GM10847 (cell line): ENCODE results near the gene HMGA1.

ENCODE experiments used
- POLR2A ChIP-seq: IDR thresholded peaks from 2 replicates; pipeline ENCODE4 v1.6.1; 2011; ENCODE audit not compliant: insufficient read length; ENCODE audit errors: extremely low read depth

Gene HMGA1

DNA sequence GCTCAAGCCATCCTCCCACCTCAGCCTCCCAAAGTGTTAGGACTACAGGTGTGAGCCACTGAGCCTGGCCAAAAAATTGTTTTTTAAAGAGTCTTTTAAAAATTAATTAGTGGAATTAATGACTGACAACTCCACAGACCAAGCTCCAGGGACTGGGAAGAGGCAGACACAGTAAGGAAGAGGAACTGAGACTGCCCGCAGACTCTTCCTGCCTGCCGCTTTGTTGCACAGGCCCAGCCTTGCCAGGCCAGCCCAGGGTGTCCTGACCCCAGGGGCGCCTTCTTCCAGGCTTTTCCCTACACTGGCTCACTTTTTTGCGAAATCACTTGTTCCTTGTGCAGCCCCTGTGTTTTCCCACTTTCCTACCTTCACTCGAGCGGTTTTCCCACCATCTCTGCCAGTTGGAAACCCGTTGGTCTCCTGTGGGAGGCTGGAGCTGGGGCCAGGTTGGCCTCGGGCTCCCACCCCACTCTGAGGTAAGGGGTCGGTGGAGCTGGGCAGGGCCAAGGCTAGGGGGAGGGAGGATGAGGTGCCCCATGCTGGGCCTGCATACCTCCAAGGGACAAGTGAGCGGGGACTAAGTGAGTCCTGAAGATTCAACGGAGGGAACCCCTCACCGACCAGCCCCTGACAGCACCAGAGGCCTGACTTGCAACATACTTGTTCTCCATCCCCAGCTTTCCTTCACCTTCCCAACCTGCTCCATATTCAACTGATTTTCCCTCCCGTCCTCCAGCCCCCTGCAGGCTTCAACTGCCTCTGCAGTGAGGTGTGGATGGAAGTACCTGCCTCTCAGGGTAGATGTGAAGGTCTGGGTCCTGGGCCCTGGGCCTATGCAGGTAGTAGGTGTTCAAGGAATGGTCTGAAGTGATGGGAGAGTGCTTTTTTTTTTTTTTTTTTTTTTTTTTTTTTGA is 35.6 kb downstream of the HMGA1 start:
- no peak for TF ChIP-seq POLR2A

DNA sequence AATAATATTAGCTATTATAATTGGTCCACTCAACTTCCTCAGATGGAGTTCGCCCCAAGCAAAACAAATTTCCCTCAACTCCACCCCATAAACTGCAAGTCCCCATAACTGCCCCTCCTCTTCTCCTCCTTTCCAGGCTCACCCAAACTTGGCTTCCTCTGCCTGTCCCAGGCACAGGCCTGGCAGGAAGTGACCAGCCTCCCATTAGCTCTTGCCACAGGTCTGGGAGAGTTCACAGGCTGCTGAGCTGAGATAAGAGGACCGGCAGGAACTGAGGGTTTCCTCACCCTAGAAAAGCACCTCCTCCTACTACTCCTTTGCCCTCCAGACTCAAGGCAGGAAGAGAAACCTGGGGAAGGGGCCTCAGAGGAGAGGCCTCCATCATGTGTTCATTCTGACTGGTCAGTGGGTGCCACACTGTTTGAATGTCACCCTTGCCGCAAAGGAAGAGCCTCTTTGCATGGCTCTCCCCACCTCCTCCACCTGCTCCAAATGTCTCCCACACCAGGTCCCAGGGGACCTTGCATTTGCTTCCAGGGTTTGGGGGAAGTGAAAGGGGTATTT is 36.7 kb downstream of the HMGA1 start:
- TF ChIP-seq POLR2A, result no peak

DNA sequence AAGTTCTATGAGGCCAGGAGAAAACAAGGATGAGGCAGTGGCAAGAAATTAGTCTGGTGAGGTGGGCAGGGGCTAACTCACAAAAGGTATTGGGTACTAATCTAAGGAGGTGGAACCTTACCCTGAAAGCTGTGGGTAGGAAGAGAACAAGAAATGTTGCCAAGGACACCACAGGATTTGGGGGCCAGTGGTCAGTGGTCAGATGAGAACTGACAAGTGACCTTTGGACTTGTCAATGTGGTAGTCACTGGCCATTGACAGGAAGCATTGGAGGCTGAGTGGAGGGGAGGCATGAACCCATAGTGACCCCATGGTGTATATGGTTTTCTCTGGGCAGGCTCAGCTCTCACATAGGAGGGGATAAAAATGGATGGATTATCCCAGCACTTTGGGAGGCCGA is 37.5 kb downstream of the HMGA1 start:
- no peak for TF ChIP-seq POLR2A

DNA sequence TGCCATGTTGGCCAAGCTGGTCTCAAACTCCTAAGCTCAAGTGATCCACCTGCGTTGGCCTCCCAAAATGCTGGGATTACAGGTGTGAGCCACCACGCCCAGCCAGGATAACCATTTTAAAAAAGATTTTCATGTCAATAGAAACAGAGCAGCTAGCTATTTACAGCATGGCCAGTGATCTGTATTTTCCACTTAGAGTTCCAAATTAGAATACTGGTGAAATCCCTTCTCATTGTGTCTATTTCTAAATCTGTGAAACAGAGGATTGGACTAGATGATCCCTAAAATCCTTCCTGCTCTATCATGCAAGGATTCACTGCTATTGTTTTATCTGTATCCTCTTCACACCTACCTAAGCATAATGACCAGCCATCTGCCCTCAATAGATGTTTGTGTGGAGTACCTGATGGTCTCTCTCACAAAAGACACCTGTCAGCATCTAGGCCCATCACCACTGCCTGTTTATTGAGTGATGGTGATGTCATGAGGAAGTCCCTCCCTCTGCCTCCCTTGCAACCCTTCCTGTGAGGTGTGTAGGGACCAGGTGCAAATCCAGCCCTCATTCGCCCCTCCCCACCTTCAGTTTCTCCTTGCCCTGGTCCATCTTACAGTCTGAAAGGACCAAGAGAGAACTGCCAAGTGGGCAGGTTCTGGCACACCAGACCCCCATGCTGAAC is 38.6 kb downstream of the HMGA1 start:
- TF ChIP-seq POLR2A, result no peak

DNA sequence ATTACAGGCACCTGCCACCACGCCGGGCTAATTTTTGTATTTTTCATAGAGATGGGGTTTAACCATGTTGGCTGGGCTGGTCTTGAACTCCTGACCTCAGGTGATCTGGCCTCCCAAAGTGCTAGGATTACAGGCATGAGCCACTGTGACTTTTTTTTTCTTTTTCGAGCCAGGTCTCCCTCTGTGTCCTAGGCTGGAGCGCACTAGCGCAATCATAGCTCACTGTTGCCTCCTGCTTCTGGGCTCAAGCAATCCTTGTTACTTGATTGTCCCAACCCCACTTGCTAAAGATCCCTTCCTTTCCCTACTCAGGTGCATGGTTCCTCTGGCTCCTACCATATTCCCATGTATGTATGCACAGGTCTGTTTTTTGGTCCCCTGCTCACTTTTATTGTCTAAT is 39.5 kb downstream of the HMGA1 start:
- no peak for TF ChIP-seq POLR2A

DNA sequence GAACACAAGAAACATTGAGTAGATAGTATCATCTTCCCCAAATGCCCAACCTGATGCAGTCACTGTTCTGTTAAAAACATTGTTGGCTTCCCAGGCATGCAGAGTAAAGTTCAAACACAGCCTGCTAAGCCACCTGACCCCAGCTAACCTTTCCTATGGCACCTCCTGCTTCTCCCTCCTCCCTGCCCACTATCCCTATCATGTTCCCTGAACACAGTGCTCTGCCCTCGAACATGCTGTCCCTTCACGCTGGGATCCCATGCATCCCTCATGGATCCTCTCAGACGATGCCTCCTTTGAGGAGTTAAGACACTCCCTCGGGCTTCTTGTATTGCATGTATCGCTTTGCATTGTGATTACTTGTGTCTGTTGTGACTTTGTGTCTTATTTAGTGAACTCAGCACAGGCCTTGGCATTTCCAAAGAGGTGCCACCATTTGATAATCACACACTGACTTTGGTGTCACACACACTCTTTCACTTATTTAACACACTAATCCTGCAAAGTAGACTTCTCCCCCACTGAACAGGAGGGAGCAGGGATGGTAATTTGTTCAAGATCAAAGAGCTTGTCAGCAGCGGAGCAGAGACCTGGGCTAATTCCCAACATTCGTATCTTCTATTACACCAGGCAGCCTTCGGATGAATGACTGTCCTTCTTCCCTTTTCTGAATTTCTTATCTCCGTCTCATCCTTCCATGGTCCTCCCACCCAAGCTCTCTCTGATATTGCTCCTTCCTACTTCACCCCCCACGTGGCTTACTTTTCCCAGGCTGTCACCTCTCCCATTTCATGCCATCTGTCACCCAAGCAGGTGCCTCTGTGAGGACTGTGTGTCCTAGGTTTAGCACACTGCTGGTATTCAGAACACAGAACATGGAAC is 40.4 kb downstream of the HMGA1 start:
- no peak for TF ChIP-seq POLR2A

DNA sequence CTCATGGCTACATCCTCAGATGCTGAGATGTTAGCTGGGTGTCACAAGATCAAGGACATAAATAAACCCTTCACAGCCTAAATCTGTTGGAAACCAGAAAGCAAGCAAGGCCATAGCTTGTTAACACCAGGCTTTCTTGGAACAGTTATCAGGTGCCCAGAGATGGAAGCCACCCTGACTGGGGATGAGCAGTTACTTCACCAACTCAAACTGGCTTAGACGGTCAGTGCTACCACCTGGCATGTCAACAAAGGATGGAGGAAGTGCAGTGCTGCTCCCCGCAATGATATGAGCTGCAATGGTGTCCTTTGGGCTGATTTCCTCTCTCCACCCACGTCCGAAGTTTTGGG is 41.1 kb downstream of the HMGA1 start:
- TF ChIP-seq POLR2A, result no peak

DNA sequence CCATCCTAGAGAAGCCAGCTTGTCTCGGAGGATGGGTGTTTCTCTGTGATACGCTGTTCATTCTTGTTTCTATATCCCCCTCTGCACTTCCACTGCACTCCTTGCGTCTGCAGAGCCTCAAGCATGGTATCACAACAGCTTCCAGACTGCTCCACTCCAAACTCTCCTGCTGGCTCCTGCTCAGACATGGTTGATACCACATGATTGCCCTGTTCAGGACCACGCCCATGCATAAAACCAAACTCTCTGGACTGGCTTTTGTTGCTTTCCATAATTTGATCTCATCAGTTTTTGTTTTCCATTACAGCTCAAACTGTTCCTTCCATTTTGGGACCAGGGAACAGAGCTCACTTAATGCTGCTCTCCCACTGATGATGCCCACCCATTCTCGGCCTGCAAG is 42.2 kb downstream of the HMGA1 start:
- no peak for TF ChIP-seq POLR2A

DNA sequence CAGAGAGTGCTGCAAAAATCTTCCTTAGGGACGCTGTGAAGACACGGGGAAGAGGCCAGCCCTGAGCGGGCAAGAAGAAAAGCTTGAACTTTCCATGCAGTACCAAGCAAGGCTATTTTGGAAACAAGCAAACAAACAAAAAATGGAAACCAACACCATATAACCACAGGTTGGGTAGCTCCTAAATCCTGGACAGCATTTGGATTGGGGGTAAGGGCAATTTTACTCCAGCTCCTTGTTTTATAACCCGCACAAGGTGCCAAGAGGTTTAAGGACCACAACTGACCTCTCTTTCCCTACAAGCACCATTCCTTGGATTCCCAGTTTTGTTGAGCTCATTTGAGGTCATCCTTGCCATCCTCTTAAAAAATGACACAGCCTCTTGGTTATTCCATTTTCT is 43.5 kb downstream of the HMGA1 start:
- TF ChIP-seq POLR2A, result no peak

DNA sequence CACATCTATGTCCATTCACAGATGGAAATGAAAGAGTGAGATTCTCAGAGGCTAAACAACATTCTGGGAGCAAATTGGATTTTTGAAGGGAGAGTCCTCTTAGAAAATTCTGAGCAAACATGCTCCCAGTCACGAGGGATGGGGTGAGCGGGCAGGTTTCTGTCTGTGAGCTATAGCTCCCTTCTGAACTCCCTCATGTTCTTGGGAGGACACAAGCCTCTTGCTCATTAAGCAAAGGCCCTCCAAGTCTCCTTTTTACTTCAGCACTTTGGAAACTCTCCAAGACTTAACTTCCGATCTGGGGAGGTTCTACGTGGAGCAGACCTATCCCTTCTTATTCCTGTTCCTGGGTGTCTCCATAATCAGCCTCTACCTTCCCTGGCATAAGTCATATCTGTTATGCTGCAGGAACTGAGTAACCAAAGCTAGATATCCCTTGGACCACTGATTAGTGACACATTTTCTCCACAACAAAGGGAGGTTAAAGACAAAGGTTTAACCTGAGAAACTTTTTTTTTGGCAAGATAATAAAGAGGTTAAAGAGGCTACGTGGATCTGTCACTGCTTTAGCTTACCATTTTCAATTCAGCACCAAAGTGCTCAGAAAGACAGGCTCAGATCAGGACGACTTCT is 45.1 kb downstream of the HMGA1 start:
- no peak for TF ChIP-seq POLR2A

DNA sequence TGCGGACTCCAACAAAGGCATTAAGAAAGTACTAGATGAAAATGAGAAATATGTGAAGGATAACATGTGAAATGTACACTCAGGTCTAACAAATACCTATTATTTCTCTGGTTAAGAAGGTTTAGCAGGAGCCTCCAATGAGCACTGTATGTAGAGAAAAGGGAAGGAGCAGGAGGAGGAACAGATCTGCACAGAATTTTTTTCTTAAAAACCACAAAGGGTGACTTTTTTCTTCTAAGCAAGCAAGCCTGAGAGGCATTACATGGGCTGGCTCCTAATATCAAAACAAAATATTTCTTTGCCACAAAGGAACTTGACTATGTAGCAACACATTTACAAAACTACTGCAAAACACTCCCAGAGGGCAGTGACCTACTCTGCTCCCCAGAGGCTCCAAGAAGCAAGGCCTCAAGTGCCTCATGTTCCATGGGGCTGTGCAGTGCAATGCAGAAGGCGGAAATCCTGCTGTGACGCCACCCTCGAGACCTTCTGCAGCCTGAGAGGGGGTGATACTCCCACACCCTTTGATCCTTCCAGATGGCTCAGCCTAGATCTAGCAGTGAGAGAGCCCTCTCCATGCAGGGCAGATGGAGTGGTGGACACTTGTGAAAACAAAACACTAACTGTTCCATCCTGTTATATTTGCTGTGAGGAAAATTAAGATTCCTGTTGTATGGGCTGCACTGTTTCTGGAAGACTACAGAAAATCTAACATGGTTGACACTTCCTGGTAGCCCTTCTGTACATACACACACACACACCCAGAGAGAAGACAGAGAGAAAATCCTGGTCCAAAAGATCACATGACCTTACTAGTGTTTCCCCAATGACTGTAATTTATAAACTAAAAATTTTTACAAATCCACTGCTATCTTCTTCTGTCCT is 48.1 kb downstream of the HMGA1 start:
- TF ChIP-seq POLR2A, result no peak

DNA sequence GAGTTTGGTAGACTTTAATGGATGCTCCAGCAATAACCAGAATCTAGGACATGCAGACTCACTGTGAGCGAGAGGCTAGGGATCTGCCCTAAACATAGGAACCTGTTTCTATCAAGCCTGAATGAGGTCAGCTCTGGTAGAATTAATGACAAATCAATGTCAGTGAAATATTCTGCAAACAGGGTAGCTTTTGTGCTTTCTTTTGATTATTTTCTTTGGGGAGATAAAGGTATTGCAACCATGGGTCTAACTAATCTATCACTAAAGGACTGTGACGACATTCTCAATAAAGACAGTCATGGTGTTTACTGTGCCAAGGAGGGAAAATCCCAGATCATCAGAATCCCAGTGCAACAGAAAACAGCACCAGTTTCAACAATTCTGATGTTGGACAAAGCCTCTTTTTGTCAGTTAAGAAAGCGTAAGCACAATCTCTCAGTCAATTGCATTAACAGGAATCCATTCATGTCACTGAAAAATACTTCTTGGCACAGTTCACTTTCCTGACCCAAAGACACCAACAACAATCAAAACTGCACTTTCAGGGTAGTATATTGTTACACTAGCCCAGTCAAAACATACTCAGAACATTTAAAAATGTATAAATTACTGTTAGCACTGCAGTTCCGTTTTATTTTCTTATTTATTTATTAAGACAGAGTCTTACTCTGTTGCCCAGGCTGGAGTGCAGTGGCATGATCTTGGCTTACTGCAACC is 48.9 kb downstream of the HMGA1 start:
- TF ChIP-seq POLR2A, result no peak

DNA sequence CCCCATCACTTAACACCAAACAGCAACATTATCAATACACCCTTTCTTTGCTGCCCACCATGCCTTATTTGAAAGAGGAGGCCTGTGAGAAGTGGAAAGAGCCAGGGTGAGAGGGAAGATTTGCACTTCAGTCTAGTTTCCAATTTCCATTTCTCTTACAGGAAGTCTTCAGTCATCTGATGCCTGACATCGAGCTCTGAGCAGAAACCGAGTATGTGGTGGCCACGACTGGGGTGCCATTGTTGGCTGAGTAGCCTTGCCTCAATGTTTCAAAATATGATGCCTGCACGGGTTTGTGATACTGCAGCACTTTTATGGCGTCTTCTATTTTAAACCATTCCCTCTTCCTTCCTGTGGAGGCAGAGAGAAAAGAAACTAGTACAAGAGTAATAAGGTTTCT is 51.9 kb downstream of the HMGA1 start:
- TF ChIP-seq POLR2A, result no peak
